Bronchial epithelial cell (primary cell): ENCODE data around the gene RDH8. TPM values are rescaled to one million over a fixed set of nuclear protein-coding genes. Genes with fewer than 3 reads are reported as not detected.

Experiments
- DNase-seq: peaks from one replicate; pipeline ENCODE4 v3.0.0-alpha.2; 2010; ENCODE audit warnings: low read depth
- FAIRE-seq: peaks from 2 replicates; lab custom pipeline; 2011; peaks lifted over from hg19 to GRCh38; lab: Jason Lieb, UNC
- H3K27me3 ChIP-seq: 2 replicates; pipeline ENCODE4 v1.5.1; 2011; ENCODE audit warnings: low read length; ENCODE audit not compliant: control insufficient read depth, insufficient read depth
- H3K36me3 ChIP-seq: 2 replicates; pipeline ENCODE4 v1.5.1; 2011; ENCODE audit warnings: low read length; ENCODE audit not compliant: control insufficient read depth, insufficient read depth
- H3K4me3 ChIP-seq: 2 replicates; pipeline ENCODE4 v1.5.1; 2011; ENCODE audit warnings: mild to moderate bottlenecking, low read depth, low read length, control low read depth
- total RNA-seq: library from RNA; depleted of rRNA; stranded (reverse); fragments of >200 nt; gene quantifications from 2 replicates; pipeline ENCODE4 v1.2.1, GENCODE V29; 2014
- TF ChIP-seq, protein P1 (sequence below): IDR thresholded peaks from 2 replicates; pipeline ENCODE4 v1.5.1; 2011; ENCODE audit warnings: mild to moderate bottlenecking, moderate library complexity, low read length, control low read depth, inconsistent platforms; ENCODE audit not compliant: insufficient read depth, severe bottlenecking

RDH8 gene, protein sequence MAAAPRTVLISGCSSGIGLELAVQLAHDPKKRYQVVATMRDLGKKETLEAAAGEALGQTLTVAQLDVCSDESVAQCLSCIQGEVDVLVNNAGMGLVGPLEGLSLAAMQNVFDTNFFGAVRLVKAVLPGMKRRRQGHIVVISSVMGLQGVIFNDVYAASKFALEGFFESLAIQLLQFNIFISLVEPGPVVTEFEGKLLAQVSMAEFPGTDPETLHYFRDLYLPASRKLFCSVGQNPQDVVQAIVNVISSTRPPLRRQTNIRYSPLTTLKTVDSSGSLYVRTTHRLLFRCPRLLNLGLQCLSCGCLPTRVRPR
- total RNA-seq = not detected in 2 replicates

DNA sequence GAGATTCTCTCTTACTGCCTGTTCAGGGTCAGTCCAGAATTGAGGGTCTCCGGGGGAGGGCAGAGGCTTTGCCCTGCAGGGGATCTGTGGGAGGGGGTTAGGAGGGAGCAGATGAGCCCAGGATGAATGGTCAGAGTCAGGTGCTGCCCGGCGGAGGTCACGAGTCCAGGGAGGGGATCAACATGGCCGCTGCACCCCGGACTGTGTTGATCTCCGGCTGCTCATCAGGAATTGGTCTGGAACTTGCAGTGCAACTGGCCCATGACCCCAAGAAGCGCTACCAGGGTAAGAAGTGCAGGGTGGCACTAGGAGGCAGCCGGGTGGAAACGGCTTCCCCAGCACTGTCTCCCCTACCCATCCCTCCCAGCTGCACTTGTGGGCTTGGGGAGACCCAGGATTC lies at the start of gene RDH8:
RDH8 (plus strand) TSS at position 168 of the 400 bp plus-strand sequence; CDS start at position 183, 15 bp downstream.
- Histone ChIP-seq H3K27me3 (no peaks in the 10 kb centered on the region), H3K36me3 (no peaks in the 10 kb centered on the region), H3K4me3 (no peak within 1 kb of the TSS)
- DNase-seq (no peak), FAIRE-seq (no peak)
- TF ChIP-seq, protein P1, sequence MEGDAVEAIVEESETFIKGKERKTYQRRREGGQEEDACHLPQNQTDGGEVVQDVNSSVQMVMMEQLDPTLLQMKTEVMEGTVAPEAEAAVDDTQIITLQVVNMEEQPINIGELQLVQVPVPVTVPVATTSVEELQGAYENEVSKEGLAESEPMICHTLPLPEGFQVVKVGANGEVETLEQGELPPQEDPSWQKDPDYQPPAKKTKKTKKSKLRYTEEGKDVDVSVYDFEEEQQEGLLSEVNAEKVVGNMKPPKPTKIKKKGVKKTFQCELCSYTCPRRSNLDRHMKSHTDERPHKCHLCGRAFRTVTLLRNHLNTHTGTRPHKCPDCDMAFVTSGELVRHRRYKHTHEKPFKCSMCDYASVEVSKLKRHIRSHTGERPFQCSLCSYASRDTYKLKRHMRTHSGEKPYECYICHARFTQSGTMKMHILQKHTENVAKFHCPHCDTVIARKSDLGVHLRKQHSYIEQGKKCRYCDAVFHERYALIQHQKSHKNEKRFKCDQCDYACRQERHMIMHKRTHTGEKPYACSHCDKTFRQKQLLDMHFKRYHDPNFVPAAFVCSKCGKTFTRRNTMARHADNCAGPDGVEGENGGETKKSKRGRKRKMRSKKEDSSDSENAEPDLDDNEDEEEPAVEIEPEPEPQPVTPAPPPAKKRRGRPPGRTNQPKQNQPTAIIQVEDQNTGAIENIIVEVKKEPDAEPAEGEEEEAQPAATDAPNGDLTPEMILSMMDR = no peak

DNA sequence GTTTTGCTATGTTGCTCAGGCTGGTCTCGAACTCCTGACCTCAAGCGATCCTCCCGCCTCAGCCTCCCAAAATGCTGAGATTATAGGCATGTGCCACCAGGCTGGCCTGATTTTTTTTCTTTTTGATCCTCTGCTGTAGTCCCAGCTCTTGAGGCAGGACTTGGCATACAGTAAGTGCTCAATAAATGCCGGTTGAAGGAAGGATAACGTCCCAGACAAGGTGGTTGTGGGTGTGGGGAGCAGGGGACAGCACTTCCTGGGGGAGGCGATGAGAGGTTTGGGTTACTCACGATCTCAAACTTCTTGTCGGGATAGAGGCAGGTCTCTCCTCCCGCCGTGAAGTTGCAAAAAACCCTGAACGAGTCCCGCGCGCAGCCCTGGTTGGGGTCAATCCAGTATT lies 47.3 kb upstream of the RDH8 start:
- TF ChIP-seq, protein P1 = no peak
- no peaks in the 10 kb centered on the region for H3K36me3 ChIP-seq
- no peak overlapping the region for H3K4me3 ChIP-seq
- DNase-seq (no peak), FAIRE-seq (no peak)
- H3K27me3 ChIP-seq = no peaks in the 10 kb centered on the region

DNA sequence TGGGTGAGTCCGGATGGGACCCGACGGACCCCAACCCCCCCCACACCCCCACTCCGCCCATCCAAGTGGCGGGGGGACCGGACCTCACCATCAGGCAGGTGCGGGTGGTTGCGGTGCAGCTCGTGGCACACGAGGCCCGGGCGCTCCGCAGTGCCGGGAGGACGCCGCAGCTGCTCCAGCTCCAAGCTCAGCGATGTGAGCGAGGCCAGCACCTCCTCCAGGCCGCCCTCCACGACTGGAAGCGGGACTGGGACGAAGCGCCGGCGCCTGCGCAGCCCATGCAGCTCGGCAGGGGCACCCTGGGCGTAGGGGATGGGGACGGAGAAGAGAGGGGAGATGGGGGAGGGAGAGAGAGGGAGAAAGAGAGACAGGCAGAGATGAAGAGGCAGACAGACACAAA lies 46.8 kb upstream of the RDH8 start:
- TF ChIP-seq, protein P1 = no peak
- no peak overlapping the region for H3K4me3 ChIP-seq
- H3K36me3 ChIP-seq = no peaks in the 10 kb centered on the region
- FAIRE-seq (no peak), DNase-seq (no peak)
- no peaks in the 10 kb centered on the region for H3K27me3 ChIP-seq

DNA sequence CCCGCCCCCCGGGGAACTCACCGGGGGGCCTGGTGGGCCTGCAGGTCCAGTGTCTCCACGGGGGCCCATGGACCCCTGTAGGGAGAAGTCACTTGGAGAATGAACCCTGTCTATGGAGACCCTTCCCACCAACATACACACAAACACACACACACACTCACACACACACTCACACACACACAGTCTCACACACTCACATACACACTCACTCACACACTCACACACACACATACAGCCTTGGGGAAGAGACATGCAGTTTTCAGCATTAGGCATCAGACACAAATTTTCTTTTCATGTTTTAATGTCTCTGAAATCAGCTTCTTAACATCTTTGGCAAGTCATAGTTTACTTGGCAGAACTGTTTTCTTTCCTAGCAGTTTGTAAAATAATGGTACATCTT lies 46.0 kb upstream of the RDH8 start:
- DNase-seq (no peak), FAIRE-seq (peak; percentile 73)
- Histone ChIP-seq H3K36me3 (no peaks in the 10 kb centered on the region), H3K27me3 (no peaks in the 10 kb centered on the region), H3K4me3 (no peak overlapping the region)
- TF ChIP-seq, protein P1 = no peak

DNA sequence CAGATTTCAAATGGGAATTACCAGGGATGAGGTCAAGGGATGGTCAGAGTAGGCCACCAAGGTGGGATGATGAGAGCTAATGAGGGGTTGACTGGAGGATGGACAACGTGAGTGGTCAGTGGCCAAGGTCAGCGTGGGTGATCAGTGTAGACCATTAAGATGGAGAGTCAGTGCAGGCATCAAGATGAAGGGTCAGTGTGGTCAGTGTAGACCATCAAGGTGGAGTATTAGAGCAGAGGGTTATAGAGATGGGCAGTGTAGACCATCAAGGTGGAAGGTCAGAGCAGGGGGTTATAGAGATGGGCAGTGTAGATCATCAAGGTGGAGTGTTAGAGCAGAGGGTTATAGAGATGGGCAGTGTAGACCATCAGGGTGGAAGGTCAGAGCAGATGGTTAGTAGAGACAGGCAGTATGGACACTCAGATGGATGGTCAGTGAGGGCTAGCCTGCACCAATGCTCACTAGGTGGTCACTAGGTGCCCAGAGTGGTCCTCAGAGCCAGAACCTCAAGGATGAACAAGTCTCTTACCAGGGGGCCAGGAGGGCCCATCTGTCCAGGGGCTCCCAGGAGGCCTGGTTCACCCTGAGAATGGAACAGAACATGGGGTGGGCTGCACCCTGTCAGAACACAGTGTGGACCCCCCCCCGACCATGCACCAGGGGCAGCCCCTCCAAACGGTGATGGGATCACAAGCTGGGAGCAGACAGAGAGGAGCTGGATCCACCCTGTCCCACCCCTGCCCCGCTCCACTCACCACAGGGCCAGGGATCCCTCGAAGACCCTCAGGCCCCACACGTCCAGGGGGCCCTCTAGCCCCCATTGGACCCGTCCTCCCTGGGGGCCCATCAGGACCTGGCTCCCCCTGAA lies 44.2 kb upstream of the RDH8 start:
- TF ChIP-seq, protein P1 = no peak
- no peaks in the 10 kb centered on the region for H3K36me3 ChIP-seq
- DNase-seq (no peak), FAIRE-seq (peak; percentile 62)
- H3K4me3 ChIP-seq = no peak overlapping the region
- H3K27me3 ChIP-seq = no peaks in the 10 kb centered on the region
